Spleen (tissue), 7 donors: ENCODE measurements around the gene RAD51C.

Experiments used
- POLR2A ChIP-seq, 3 donors: fragments of 450-650 bp; IDR thresholded peaks; one replicate each; pipeline ENCODE4 v1.5.1; 2017; ENCODE audit warnings: antibody characterized with exemption in 3 of 3, mild to moderate bottlenecking in 1 of 3
- POLR2AphosphoS5 ChIP-seq, 3 donors: sonication (generic); formaldehyde crosslinking; IDR thresholded peaks; one replicate each; pipeline ENCODE4 v1.5.1; 2017; ENCODE audit warnings: antibody characterized with exemption in 3 of 3
- TF ChIP-seq, protein P1 (sequence below), 11 experiments: fragments of 200-600 bp in 7 of 11; fragments of 450-650 bp in 4 of 11; sonication (generic) in 4 of 11; IDR thresholded peaks in 8 of 11; conservative IDR thresholded peaks in 3 of 11; 1 replicate in 7 of 11; 2 replicates in 4 of 11; pipeline versions ENCODE4 v1.4.0 to v1.8.0; 2016 to 2021; ENCODE audit warnings: antibody characterized with exemption in 11 of 11, inconsistent platforms in 4 of 11, mild to moderate bottlenecking in 1 of 11
- donor health status: DM: no; HTN: no; CAD: no; lungs with moderate emphysema.
- donor health status: DM: no; HTN: no; CAD: no.
- donor health status: DM: no; HTN: no; CAD: no.

DNA sequence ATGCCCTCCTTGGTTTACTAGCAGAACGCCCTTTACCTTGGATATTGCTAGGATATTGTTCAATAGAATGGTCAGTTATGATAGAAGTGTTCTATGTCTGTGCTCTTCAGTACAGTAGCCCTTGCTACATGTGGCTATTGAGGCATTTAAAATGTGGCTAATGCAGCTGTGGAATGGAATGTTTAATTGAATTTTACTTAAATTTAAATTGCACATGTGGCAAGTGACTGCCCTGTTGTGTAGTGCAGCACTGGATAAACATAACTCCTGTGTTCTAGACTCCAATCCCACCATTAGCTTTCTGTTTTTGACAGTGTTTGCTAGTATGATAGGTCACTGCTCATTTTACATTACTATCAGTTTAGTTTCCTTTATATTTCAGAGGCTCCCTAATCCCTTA lies 29.9 kb downstream of the RAD51C start:
- TF ChIP-seq, protein P1, sequence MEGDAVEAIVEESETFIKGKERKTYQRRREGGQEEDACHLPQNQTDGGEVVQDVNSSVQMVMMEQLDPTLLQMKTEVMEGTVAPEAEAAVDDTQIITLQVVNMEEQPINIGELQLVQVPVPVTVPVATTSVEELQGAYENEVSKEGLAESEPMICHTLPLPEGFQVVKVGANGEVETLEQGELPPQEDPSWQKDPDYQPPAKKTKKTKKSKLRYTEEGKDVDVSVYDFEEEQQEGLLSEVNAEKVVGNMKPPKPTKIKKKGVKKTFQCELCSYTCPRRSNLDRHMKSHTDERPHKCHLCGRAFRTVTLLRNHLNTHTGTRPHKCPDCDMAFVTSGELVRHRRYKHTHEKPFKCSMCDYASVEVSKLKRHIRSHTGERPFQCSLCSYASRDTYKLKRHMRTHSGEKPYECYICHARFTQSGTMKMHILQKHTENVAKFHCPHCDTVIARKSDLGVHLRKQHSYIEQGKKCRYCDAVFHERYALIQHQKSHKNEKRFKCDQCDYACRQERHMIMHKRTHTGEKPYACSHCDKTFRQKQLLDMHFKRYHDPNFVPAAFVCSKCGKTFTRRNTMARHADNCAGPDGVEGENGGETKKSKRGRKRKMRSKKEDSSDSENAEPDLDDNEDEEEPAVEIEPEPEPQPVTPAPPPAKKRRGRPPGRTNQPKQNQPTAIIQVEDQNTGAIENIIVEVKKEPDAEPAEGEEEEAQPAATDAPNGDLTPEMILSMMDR (IDR thresholded peaks at IDR 0.05 in 8 of 11, conservative IDR thresholded peaks at IDR 0.05 in 3 of 11) = no peak
- no peak for TF ChIP-seq POLR2AphosphoS5 (IDR thresholded peaks at IDR 0.05)
- no peak for TF ChIP-seq POLR2A (IDR thresholded peaks at IDR 0.05)
